Ovary (tissue), 3 donors: ENCODE results near the gene PSMB7.

Experiments
- CTCF ChIP-seq, 3 donors: fragments of 450-650 bp in 2 of 3; fragments of 200-600 bp in 1 of 3; IDR thresholded peaks; one replicate each; pipeline versions ENCODE4 v1.5.1 to v1.8.0; 2016 to 2022; ENCODE audit warnings: antibody characterized with exemption in 3 of 3, mild to moderate bottlenecking in 1 of 3
- EP300 ChIP-seq: sonication (generic); formaldehyde crosslinking; IDR thresholded peaks from one replicate; pipeline ENCODE4 v1.6.1; 2017; ENCODE audit warnings: antibody characterized with exemption
- POLR2A ChIP-seq: fragments of 450-650 bp; IDR thresholded peaks from one replicate; pipeline ENCODE4 v1.6.1; 2017; ENCODE audit warnings: antibody characterized with exemption, mild to moderate bottlenecking, moderate library complexity
- donor health status: DM: no; HTN: no; CAD: no.

DNA sequence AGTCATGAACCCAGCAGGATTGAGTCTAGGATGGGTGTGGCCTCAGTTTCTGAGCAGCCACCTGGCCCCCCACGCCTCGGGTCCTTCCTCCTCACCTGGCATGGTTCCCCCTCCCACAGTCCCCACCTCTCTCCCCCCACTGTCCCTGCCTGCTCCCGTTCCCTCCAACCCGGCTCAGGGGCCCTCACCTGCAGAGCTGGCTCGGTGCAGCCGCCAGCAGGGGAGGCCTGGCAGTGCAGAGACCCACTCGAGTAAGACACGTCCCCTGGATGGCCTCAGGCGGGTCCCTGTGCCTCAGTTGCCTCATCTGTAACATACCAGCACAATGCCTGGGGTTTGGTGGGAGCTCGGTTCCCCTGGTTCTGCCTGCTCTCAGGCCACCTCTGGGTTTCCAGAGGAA is 91.3 kb downstream of the PSMB7 start:
- no peak for TF ChIP-seq CTCF (IDR thresholded peaks at IDR 0.05)
- TF ChIP-seq POLR2A = no peak
- no peak for TF ChIP-seq EP300
